HL-60 (cell line): ENCODE measurements around the gene PAGR1.

Experiments used
- POLR2AphosphoS5 ChIP-seq: IDR thresholded peaks from 2 replicates; pipeline ENCODE4 v1.6.1; 2012; ENCODE audit warnings: low read depth
- SPI1 ChIP-seq: IDR thresholded peaks from 2 replicates; pipeline ENCODE4 v1.6.1; 2012; ENCODE audit warnings: low read depth, mild to moderate bottlenecking, borderline replicate concordance
- TF ChIP-seq, protein P1 (sequence below): IDR thresholded peaks from one replicate; pipeline ENCODE4 v1.5.1; 2011; ENCODE audit warnings: low read length, control low read depth, inconsistent platforms; ENCODE audit not compliant: insufficient read depth

DNA sequence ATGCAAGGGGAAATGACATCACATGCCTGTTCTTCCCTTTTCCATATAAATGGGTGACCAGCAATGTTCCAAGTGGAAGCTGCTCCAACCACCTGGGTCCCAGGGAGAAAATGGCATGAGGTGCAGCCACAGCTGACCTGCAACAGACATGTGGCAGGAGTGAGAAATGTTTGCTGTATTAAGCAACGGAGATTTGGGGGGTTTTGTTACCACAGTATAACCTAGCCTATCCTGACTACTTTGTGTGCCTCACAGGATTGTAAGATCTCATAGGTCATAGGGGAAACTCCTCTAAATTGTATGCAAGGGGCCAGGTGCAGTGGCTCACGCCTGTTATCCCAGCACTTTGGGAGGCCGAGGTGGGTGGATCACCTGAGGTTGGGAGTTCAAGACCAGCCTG is 35.0 kb downstream of the PAGR1 start:
- TF ChIP-seq, protein P1, sequence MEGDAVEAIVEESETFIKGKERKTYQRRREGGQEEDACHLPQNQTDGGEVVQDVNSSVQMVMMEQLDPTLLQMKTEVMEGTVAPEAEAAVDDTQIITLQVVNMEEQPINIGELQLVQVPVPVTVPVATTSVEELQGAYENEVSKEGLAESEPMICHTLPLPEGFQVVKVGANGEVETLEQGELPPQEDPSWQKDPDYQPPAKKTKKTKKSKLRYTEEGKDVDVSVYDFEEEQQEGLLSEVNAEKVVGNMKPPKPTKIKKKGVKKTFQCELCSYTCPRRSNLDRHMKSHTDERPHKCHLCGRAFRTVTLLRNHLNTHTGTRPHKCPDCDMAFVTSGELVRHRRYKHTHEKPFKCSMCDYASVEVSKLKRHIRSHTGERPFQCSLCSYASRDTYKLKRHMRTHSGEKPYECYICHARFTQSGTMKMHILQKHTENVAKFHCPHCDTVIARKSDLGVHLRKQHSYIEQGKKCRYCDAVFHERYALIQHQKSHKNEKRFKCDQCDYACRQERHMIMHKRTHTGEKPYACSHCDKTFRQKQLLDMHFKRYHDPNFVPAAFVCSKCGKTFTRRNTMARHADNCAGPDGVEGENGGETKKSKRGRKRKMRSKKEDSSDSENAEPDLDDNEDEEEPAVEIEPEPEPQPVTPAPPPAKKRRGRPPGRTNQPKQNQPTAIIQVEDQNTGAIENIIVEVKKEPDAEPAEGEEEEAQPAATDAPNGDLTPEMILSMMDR = no peak
- no peak for TF ChIP-seq POLR2AphosphoS5
- no peak for TF ChIP-seq SPI1
